WTC11 (cell line): ENCODE measurements around the gene TBX5.

Experiments used
- ATF2 ChIP-seq: sonication (generic); formaldehyde crosslinking; IDR thresholded peaks from 2 replicates; pipeline ENCODE4 v1.8.1; 2022; ENCODE audit warnings: low read depth, missing genetic modification reagents, borderline replicate concordance
- IRF2 ChIP-seq: sonication (generic); formaldehyde crosslinking; IDR thresholded peaks from 2 replicates; pipeline ENCODE4 v1.8.0; 2022; ENCODE audit warnings: low read depth, missing genetic modification reagents, borderline replicate concordance
- PREB ChIP-seq: sonication (generic); formaldehyde crosslinking; IDR thresholded peaks from 2 replicates; pipeline ENCODE4 v1.8.1; 2022; ENCODE audit warnings: mild to moderate bottlenecking, missing genetic modification reagents, moderate library complexity, borderline replicate concordance
- STAT6 ChIP-seq: sonication (generic); formaldehyde crosslinking; conservative IDR thresholded peaks from 2 replicates; pipeline ENCODE4 v1.8.1; 2023; ENCODE audit warnings: mild to moderate bottlenecking, low read depth, missing genetic modification reagents, moderate library complexity
- TF ChIP-seq, protein P1 (sequence below): sonication (generic); formaldehyde crosslinking; IDR thresholded peaks from 2 replicates; pipeline ENCODE4 v1.8.1; 2022; ENCODE audit warnings: missing genetic modification reagents, borderline replicate concordance
- TF ChIP-seq, protein P2 (sequence below): fragments of 200-600 bp; IDR thresholded peaks from 2 replicates; pipeline ENCODE4 v1.8.0; 2022; ENCODE audit warnings: antibody characterized with exemption

GRCh38 chr12:114412825-114413749, 7.1 kb upstream of the TBX5 start:
- TF ChIP-seq STAT6 (CRISPR knock-in tag) (no peak), ATF2 (CRISPR knock-in tag) (no peak), IRF2 (no peak), PREB (CRISPR knock-in tag) (no peak)
- TF ChIP-seq, protein P1, sequence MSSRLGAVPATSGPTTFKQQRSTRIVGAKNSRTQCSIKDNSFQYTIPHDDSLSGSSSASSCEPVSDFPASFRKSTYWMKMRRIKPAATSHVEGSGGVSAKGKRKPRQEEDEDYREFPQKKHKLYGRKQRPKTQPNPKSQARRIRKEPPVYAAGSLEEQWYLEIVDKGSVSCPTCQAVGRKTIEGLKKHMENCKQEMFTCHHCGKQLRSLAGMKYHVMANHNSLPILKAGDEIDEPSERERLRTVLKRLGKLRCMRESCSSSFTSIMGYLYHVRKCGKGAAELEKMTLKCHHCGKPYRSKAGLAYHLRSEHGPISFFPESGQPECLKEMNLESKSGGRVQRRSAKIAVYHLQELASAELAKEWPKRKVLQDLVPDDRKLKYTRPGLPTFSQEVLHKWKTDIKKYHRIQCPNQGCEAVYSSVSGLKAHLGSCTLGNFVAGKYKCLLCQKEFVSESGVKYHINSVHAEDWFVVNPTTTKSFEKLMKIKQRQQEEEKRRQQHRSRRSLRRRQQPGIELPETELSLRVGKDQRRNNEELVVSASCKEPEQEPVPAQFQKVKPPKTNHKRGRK (CRISPR knock-in tag) = no peak
- TF ChIP-seq, protein P2, sequence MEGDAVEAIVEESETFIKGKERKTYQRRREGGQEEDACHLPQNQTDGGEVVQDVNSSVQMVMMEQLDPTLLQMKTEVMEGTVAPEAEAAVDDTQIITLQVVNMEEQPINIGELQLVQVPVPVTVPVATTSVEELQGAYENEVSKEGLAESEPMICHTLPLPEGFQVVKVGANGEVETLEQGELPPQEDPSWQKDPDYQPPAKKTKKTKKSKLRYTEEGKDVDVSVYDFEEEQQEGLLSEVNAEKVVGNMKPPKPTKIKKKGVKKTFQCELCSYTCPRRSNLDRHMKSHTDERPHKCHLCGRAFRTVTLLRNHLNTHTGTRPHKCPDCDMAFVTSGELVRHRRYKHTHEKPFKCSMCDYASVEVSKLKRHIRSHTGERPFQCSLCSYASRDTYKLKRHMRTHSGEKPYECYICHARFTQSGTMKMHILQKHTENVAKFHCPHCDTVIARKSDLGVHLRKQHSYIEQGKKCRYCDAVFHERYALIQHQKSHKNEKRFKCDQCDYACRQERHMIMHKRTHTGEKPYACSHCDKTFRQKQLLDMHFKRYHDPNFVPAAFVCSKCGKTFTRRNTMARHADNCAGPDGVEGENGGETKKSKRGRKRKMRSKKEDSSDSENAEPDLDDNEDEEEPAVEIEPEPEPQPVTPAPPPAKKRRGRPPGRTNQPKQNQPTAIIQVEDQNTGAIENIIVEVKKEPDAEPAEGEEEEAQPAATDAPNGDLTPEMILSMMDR = no peak
